ENCODE results near the gene TAP2. TPM values are rescaled to one million over a fixed set of nuclear protein-coding genes. Genes with fewer than 3 reads are reported as not detected.
A peak's percentile ranks its signal among the peaks of the same experiment; 100 is the strongest.

The TAP2 gene
- 11.4 and 12.1 TPM in 2 replicates for polyA plus RNA-seq (2011; rRNA removed)
- 13.0 and 19.3 TPM in 2 replicates for polyA plus RNA-seq (2012; cell fraction: cytosol; rRNA removed)
- 19.1 and 32.6 TPM in 2 replicates for polyA plus RNA-seq (2012; cell fraction: nucleus; rRNA removed)
- polyA plus RNA-seq (2017; fragmentation: RNase III; extraction: RNeasy Plus Mini Kit Qiagen cat#74134 plus additional on column Dnase treatment): 15.9 to 18.4 TPM (median 16.5 TPM) in 3 replicates
- 21.0 and 42.2 TPM in 2 replicates for polyA minus RNA-seq (2011; rRNA and poly(A)+ RNA removed)

GRCh38 chr6:32838114-32838958 lies at the start of gene TAP2:
TAP2 (minus strand) TSS chr6:32838739; CDS start chr6:32838233, 506 bp downstream.
- Histone ChIP-seq H3K9me3 (no peaks in the 10 kb centered on the region), H3K4me2 (peak within 1 kb of the TSS; percentile 98), H3K4me3 (peak within 1 kb of the TSS; percentile 74), H3K27ac (peak within 1 kb of the TSS; percentile 83 to 90), H3K4me1 (peaks cover 8% of the 10 kb centered on the region; the same call in 1 of the 3 replicates)
- ChIA-PET CTCF (interaction anchor here (0.6 to 10.9 kb wide), 44 partner anchors 9 to 432 kb away, joined by 3 to 253 read pairs (median 4); partner anchors contain the start of genes BRD2, BTNL2, HLA-DMA and PSMB9), POLR2A (interaction anchor here (0.7 to 2.2 kb wide), 8 partner anchors 11 to 134 kb away, joined by 3 to 30 read pairs (median 11); partner anchors contain the start of genes BRD2, PSMB9 and TAP1)
- peak; percentile 94 to 98 for ATAC-seq
- FAIRE-seq: no peak
- DNase-seq (ENCODE audit: low read depth in 1 of 2, low spot score in 1 of 2): peak; percentile 88 to 90
- 2% methylated on average over 34 of the region's 57 CpGs for WGBS (ENCODE audit: missing lambda C conversion rate)
- TF ChIP-seq ATOH8 (CRISPR knock-in tag; IDR thresholded peaks at IDR 0.05; ENCODE audit: low read depth): no peak
- no peak for TF ChIP-seq TP53 (CRISPR knock-in tag; IDR thresholded peaks at IDR 0.05)
- TF ChIP-seq POLR2A (IDR thresholded peaks at IDR 0.05; ENCODE audit: low read length): peak; percentile 29
- no peak for TF ChIP-seq NFE2L2 (conservative IDR thresholded peaks at IDR 0.05; ENCODE audit: low read length)
- TF ChIP-seq BCL3 (IDR thresholded peaks at IDR 0.05): no peak
- TF ChIP-seq E2F6 (IDR thresholded peaks at IDR 0.05; ENCODE audit: borderline replicate concordance, low read depth): no peak
- TF ChIP-seq RAD21 (conservative IDR thresholded peaks at IDR 0.05 in 1 of 2, IDR thresholded peaks at IDR 0.05 in 1 of 2): peak; percentile 90 to 91
- no peak for TF ChIP-seq CHD2 (IDR thresholded peaks at IDR 0.05; ENCODE audit: low read length, partially characterized antibody)
- no peak for TF ChIP-seq CEBPB (IDR thresholded peaks at IDR 0.05)
- TF ChIP-seq CTCF (IDR thresholded peaks at IDR 0.05): peak; percentile 81
- TF ChIP-seq HDAC2 (IDR thresholded peaks at IDR 0.05): no peak
- no peak for TF ChIP-seq EHF (CRISPR knock-in tag; IDR thresholded peaks at IDR 0.05)
- TF ChIP-seq ZC3H11A (IDR thresholded peaks at IDR 0.05): no peak
- no peak for TF ChIP-seq KDM1A (IDR thresholded peaks at IDR 0.05; ENCODE audit: low read depth)
- no peak for TF ChIP-seq BHLHE40 (IDR thresholded peaks at IDR 0.05; ENCODE audit: low read depth, low read length)
- peak; percentile 90 for TF ChIP-seq RFX5 (IDR thresholded peaks at IDR 0.05)
- TF ChIP-seq RNF2 (IDR thresholded peaks at IDR 0.05; ENCODE audit: borderline replicate concordance, low read depth): no peak
- no peak for TF ChIP-seq ZFP36 (IDR thresholded peaks at IDR 0.05; ENCODE audit: borderline replicate concordance, partially characterized antibody)
- TF ChIP-seq JUNB (IDR thresholded peaks at IDR 0.05): no peak
- peak; percentile 88 for TF ChIP-seq SMC3 (IDR thresholded peaks at IDR 0.05)
- TF ChIP-seq MAX (IDR thresholded peaks at IDR 0.05): 0 out of 2 replicates have a peak, but pooled peaks have one; percentile 33
